Measurements from ENCODE around the gene MSI1.

MSI1 gene

DNA sequence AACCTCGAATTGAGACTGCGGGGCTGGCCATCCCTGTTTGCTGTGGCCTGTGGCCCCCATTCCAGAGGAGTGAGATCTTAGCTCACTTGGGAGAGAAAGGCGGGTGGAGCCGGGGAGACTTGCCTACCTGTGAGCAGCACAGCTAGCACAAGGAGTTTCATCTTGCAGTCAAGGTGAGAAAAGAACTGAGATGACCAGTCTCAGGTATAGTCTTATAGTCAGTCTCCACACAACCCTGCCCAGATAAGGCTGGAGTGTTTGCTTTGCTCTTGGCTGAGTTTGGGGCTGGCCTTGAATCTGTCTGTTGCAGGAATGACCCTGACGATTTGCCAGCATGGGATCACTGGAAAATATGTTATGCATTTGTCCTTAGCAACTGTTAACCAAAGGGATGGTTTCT is 41.4 kb downstream of the MSI1 start, which contains the start of gene PLA2G1B:
PLA2G1B (minus strand) TSS at position 187 of the 400 bp plus-strand sequence; CDS start at position 161, 26 bp downstream.
- no peak for TF ChIP-seq YY1 (IDR thresholded peaks at IDR 0.05; ENCODE audit: low read depth)
- no peak for TF ChIP-seq TCF12 (IDR thresholded peaks at IDR 0.05; ENCODE audit: low read depth)
- TF ChIP-seq EGR1 (IDR thresholded peaks at IDR 0.05), result no peak
- TF ChIP-seq TAF1 (IDR thresholded peaks at IDR 0.05; ENCODE audit: low read depth), result no peak
- TF ChIP-seq RAD21 (IDR thresholded peaks at IDR 0.05; ENCODE audit: low read depth), result no peak
- TF ChIP-seq FOXM1 (IDR thresholded peaks at IDR 0.05; ENCODE audit: borderline replicate concordance, low read depth), result no peak
- TF ChIP-seq ZBTB7A (IDR thresholded peaks at IDR 0.05; ENCODE audit: low read depth), result no peak
- TF ChIP-seq, protein P1, sequence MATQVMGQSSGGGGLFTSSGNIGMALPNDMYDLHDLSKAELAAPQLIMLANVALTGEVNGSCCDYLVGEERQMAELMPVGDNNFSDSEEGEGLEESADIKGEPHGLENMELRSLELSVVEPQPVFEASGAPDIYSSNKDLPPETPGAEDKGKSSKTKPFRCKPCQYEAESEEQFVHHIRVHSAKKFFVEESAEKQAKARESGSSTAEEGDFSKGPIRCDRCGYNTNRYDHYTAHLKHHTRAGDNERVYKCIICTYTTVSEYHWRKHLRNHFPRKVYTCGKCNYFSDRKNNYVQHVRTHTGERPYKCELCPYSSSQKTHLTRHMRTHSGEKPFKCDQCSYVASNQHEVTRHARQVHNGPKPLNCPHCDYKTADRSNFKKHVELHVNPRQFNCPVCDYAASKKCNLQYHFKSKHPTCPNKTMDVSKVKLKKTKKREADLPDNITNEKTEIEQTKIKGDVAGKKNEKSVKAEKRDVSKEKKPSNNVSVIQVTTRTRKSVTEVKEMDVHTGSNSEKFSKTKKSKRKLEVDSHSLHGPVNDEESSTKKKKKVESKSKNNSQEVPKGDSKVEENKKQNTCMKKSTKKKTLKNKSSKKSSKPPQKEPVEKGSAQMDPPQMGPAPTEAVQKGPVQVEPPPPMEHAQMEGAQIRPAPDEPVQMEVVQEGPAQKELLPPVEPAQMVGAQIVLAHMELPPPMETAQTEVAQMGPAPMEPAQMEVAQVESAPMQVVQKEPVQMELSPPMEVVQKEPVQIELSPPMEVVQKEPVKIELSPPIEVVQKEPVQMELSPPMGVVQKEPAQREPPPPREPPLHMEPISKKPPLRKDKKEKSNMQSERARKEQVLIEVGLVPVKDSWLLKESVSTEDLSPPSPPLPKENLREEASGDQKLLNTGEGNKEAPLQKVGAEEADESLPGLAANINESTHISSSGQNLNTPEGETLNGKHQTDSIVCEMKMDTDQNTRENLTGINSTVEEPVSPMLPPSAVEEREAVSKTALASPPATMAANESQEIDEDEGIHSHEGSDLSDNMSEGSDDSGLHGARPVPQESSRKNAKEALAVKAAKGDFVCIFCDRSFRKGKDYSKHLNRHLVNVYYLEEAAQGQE (IDR thresholded peaks at IDR 0.05; ENCODE audit: low read depth), result no peak
- TF ChIP-seq EP300 (IDR thresholded peaks at IDR 0.05; ENCODE audit: borderline replicate concordance), result no peak
- TF ChIP-seq, protein P2, sequence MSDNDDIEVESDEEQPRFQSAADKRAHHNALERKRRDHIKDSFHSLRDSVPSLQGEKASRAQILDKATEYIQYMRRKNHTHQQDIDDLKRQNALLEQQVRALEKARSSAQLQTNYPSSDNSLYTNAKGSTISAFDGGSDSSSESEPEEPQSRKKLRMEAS (IDR thresholded peaks at IDR 0.05), result no peak
- TF ChIP-seq CEBPB (IDR thresholded peaks at IDR 0.05), result no peak
- TF ChIP-seq TEAD4 (IDR thresholded peaks at IDR 0.05), result no peak
- no peak for TF ChIP-seq NFIC (IDR thresholded peaks at IDR 0.05)
- TF ChIP-seq CREB1 (IDR thresholded peaks at IDR 0.05; ENCODE audit: low read depth), result no peak
- no peak for TF ChIP-seq USF1 (IDR thresholded peaks at IDR 0.05)

DNA sequence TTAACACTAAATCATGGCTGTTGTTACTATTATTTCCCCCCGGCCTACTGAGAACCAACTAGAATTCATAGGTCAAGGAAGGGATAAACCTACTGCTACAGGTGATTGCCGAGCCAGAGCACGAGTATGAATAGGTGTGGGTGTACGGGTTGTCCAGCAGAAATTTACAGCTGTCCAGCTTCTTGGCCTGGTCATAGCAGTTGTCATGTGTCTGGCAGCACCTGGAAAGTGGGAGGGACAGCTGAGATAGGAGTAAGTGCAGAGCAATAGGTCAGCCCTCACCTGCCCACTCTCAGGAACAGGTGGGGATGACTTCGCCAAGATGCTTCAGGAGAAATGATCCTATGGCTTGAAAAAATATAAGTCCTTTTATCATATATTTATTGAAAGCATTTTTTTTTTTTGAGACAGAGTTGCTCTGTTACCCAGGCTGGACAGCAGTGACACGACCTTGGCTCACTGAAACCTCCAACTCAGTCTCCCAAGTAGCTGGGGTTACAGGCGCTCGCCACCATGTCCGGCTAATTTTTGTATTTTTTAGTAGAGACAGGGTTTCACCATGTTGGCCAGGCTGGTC is 44.0 kb downstream of the MSI1 start:
- TF ChIP-seq TCF12 (IDR thresholded peaks at IDR 0.05; ENCODE audit: low read depth), result no peak
- TF ChIP-seq USF1 (IDR thresholded peaks at IDR 0.05), result no peak

- TF ChIP-seq ZBTB7A (IDR thresholded peaks at IDR 0.05; ENCODE audit: low read depth) (no peak), YY1 (IDR thresholded peaks at IDR 0.05; ENCODE audit: low read depth) (no peak), TAF1 (IDR thresholded peaks at IDR 0.05; ENCODE audit: low read depth) (no peak), TCF12 (IDR thresholded peaks at IDR 0.05; ENCODE audit: low read depth) (no peak)
These were observed 45.2 kb downstream of the MSI1 start for GRCh38 chr12:120323772-120324171.

DNA sequence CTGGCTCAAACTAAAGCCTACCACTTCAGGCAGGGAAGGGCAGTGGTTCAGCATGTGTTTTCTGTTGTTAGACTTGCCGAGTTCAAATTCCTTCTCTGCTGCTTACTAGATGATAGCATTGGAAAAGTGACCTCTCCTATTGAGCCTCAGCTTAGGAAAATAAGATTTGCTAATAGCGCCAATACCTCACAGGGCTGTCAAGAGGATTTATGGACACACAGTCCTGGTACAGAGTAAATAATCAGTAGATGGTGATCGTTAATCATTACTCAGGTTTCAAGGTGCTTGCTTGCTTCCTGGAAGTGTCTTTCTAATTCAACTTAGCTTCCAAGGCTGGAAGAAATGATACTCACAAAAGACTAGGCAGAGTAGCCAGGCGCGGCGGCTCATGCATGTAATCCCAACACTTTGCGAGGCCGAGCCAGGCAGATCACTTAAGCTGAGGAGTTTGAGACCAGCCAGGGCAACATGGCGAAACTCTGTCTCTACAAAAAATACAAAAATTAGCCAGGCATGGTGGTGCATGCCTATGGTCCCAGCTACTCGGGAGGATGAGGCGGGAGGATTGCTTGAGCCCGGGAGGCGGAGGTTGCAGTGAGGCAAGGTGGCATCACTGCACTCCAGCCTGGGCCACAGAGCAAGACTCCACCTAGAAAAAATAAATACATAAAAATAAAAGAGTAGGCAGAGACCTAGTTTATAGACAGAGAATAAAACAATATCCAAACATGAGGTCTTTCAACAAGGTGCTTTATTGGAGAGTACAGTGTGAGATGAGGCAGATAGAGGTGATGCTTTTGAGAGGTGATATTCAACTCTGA is 47.4 kb downstream of the MSI1 start:
- TF ChIP-seq ZBTB7A (IDR thresholded peaks at IDR 0.05; ENCODE audit: low read depth) (no peak), TCF12 (IDR thresholded peaks at IDR 0.05; ENCODE audit: low read depth) (no peak), EGR1 (IDR thresholded peaks at IDR 0.05) (no peak), TEAD4 (IDR thresholded peaks at IDR 0.05) (no peak), USF1 (IDR thresholded peaks at IDR 0.05) (no peak), TAF1 (IDR thresholded peaks at IDR 0.05; ENCODE audit: low read depth) (no peak), RAD21 (IDR thresholded peaks at IDR 0.05; ENCODE audit: low read depth) (no peak), EP300 (IDR thresholded peaks at IDR 0.05; ENCODE audit: borderline replicate concordance) (no peak), CREB1 (IDR thresholded peaks at IDR 0.05; ENCODE audit: low read depth) (no peak), NFIC (IDR thresholded peaks at IDR 0.05) (no peak), FOXM1 (IDR thresholded peaks at IDR 0.05; ENCODE audit: borderline replicate concordance, low read depth) (no peak)

- TF ChIP-seq CREB1 (IDR thresholded peaks at IDR 0.05; ENCODE audit: low read depth), result peak; percentile 59
- TF ChIP-seq EGR1 (IDR thresholded peaks at IDR 0.05), result no peak
- peak; percentile 12; the same call in 1 of the 2 replicates for TF ChIP-seq RAD21 (IDR thresholded peaks at IDR 0.05; ENCODE audit: low read depth)
- TF ChIP-seq, protein P2 (IDR thresholded peaks at IDR 0.05), result peak; percentile 98
- TF ChIP-seq TAF1 (IDR thresholded peaks at IDR 0.05; ENCODE audit: low read depth), result peak; percentile 97
- no peak for TF ChIP-seq TEAD4 (IDR thresholded peaks at IDR 0.05)
- TF ChIP-seq USF1 (IDR thresholded peaks at IDR 0.05), result peak; percentile 100
- no peak for TF ChIP-seq ZBTB7A (IDR thresholded peaks at IDR 0.05; ENCODE audit: low read depth)
- peak; percentile 70 for TF ChIP-seq YY1 (IDR thresholded peaks at IDR 0.05; ENCODE audit: low read depth)
- TF ChIP-seq FOXM1 (IDR thresholded peaks at IDR 0.05; ENCODE audit: borderline replicate concordance, low read depth), result no peak
- TF ChIP-seq TCF12 (IDR thresholded peaks at IDR 0.05; ENCODE audit: low read depth), result no peak; the same call in 1 of the 2 replicates
- TF ChIP-seq CEBPB (IDR thresholded peaks at IDR 0.05), result no peak
- TF ChIP-seq, protein P1 (IDR thresholded peaks at IDR 0.05; ENCODE audit: low read depth), result no peak
- no peak for TF ChIP-seq EP300 (IDR thresholded peaks at IDR 0.05; ENCODE audit: borderline replicate concordance)
- no peak for TF ChIP-seq NFIC (IDR thresholded peaks at IDR 0.05)
These were observed 51.5 kb downstream of the MSI1 start for GRCh38 chr12:120317224-120318105.

Measured in Ishikawa (cell line).